ENCODE results near the gene PLK2.

PLK2 gene

GRCh38 chr5:58450811-58451629 is 8.9 kb downstream of the PLK2 start:
- DNase-seq: no peak

- peak in 1 of 56 donors; percentile 6 for DNase-seq
Observed at GRCh38 chr5:58450018-58450417, 9.9 kb downstream of the PLK2 start.

GRCh38 chr5:58447226-58447625 is 12.7 kb downstream of the PLK2 start:
- DNase-seq: no peak

GRCh38 chr5:58446024-58446423 is 13.9 kb downstream of the PLK2 start:
- DNase-seq: peak in 1 of 56 donors; percentile 22

- no peak for DNase-seq
Observed at GRCh38 chr5:58444805-58445204, 15.1 kb downstream of the PLK2 start.

GRCh38 chr5:58440901-58441460 is 18.9 kb downstream of the PLK2 start:
- DNase-seq: no peak

GRCh38 chr5:58439094-58439644 is 20.7 kb downstream of the PLK2 start:
- DNase-seq: no peak

GRCh38 chr5:58437661-58438060 is 22.2 kb downstream of the PLK2 start:
- DNase-seq: no peak

GRCh38 chr5:58431832-58432231 is 28.1 kb downstream of the PLK2 start:
- DNase-seq: no peak

- DNase-seq: no peak
Observed at GRCh38 chr5:58412932-58413331, 47.0 kb downstream of the PLK2 start.

GRCh38 chr5:58412081-58412480 is 47.8 kb downstream of the PLK2 start:
- no peak for DNase-seq

- no peak for DNase-seq
Observed at GRCh38 chr5:58411372-58411771, 48.5 kb downstream of the PLK2 start.

GRCh38 chr5:58410441-58410840 is 49.4 kb downstream of the PLK2 start:
- no peak for DNase-seq

- no peak for DNase-seq
Observed at GRCh38 chr5:58407042-58407719, 52.7 kb downstream of the PLK2 start.

- no peak for DNase-seq
Observed at GRCh38 chr5:58406394-58406793, 53.5 kb downstream of the PLK2 start.

- DNase-seq: no peak
Observed at GRCh38 chr5:58405175-58405574, 54.7 kb downstream of the PLK2 start.

- DNase-seq: no peak
Observed at GRCh38 chr5:58404734-58405133, 55.2 kb downstream of the PLK2 start.

Measured in nucleus accumbens (tissue), 56 donors.